ENCODE measurements around the gene SF1.

Gene SF1

DNA sequence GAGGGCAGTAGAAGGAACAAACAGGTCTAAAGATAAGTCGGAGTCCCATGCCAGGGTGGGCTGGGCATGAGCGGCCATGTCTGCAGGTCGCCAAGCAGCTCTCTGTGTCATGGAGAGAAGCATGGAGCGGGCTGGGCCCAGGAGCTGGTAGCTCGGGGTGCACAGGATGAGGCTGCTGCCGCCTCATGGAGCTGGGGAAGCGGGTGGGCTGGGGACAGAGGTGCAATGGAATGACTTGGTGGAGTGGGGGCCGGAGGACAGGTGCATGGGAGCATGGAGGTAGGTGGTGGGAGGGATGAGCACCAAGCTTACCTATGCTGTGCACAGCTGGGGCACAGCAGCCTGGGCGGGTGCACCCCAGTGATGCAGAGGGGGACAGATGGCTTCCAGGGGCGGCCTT lies 58.9 kb downstream of the SF1 start:
- in situ Hi-C loops (cut with MboI; ENCODE audit: low pct_unique_long_range_greater_than_20kb, low sequenced_read_pairs), result no loop called here

DNA sequence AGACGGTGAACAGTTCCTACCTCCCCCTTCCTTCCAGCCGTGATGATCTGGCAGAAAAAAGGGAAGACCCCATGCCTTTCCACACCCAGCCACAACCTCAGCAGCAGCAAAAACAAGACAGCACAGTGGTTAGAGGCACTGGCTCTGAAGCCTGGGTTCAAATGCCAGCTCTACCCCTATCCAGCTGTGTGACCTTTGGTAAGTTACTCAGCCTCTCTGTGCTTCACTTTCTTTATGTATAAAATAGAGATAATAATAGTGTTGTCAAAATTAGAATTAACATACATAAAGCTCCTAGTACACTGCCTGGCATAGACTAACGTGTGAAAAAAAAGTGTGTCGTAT lies 59.6 kb downstream of the SF1 start:
- in situ Hi-C loops (cut with MboI; ENCODE audit: low pct_unique_long_range_greater_than_20kb, low sequenced_read_pairs), result no loop called here
- DNase-seq, result no peak

More for the DNA sequence above, 58.9 kb downstream of the SF1 start:
- DNase-seq, result no peak

DNA sequence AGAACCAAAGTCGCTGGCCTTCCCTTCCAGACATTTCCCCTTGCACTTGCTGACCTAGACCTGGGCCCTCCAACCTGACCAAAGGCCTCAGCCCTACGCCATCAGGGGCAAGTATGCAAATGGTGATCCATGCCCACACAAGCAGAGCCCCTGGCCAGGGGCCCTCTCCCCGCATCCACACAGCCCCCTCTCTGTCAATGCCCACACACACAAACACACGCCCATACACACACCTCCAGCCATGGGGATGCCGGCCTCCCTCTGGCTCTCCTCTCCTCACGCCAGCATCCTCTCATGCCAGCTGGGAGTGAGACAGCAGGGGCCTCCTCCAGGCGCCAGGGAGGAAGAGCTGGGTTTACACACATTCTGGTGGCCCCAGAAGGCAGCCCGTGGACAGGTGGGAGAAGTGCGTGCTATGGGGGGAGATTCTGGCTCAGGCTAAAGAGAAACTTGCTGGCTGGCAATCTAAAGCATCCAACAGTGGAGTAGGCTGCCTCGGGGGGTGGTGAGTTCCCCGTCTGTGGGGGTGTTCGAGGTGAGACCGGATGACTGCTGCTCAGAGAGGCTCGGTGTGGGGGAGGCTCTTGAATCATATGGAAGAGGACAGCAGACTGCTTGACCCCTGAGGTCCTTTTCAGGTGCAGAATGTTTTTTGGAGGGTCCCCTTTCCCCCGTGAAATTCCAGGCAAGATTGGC lies 60.1 kb downstream of the SF1 start:
- no peak for DNase-seq
- in situ Hi-C loops (cut with MboI; ENCODE audit: low pct_unique_long_range_greater_than_20kb, low sequenced_read_pairs), result no loop called here

DNA sequence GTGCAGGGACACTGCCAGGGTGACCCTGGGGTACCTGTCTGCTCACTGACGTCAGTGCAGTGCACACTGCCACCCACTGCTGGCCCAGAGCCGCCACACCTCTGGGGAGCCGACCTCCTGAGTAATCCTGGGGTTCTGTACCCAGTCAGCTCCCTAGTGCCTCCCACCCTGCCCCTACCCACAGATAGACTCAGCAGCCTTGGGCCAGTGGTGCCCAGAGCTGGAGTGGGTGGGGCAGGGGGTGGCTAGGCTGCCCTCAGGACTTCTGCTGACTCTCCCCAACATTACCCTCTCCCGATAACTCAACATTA lies 61.1 kb downstream of the SF1 start:
- in situ Hi-C loops (cut with MboI; ENCODE audit: low pct_unique_long_range_greater_than_20kb, low sequenced_read_pairs), result no loop called here
- DNase-seq, result no peak

DNA sequence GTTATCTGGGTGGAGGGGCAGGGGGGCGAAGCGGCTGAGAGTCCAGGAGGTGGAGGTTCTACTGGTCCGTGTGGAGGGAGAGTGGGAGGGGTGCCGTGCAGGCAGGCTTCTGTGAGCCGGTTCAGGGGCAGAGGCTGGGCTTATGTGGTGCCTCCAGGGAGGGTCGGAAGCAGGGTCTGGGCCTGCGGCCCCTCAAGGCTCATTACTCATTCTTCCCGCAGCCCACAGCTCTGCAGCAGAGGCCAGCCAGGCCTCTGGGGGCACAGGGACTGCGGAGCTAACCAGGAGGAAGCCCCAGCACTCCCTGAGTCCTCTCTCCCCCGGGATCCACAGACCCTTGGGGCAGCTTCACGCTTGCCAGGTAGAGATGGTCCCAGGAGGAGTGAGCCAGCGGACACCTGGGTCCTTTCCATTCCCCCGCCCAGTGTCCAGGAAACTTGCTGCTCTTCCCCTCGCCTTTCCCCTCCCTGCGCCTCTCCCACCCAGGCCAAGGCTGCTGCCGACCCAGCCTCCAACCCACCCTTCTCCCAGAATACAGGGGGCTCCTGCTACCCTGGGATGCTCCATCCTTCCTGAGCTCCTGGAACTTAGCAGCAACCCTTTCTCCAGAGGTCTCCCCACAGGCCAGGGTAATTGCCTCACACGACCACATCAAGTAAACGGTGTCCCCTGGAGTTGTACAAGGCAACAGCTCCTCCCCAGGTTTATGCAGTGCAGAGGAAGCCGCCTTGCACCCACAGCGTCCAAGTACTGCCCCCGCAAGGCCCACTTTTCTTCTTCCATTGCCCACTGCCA lies 61.7 kb downstream of the SF1 start:
- in situ Hi-C loops (cut with MboI; ENCODE audit: low pct_unique_long_range_greater_than_20kb, low sequenced_read_pairs), result no loop called here
- no peak for DNase-seq

DNA sequence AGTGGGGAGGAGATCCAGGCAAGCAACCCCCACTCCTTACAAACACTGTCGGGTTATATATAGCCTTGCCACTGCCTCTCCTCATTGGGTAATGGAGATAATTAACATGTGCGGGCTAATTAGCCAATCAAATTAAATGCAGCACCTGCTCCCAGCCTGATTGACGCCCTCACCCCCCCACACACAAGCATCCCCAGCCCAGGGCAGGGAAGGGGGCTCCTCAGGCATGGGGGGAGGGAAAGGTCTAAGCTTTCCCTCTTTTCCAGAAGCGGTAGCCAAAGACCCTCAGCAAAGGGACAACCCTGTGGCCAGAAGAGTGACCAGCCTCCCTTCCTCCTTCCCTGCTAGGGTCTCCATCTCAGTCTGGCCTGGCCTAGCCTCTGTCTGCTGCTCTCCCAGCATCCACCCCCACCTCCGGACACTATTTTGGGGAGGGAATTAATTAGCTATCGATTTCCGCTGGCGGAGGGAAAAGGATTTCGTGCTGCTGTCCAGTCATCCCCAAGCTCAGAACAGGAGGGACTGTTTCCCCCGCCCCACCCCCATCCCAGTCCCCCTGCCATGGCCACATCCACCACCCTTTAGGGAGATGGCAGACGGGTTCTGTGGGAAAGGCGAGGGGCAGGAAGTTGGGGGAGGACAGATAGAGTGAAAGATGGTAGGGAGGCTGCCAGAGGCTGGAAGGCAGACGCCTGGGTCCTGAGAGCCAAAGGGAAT lies 62.4 kb downstream of the SF1 start:
- DNase-seq, result no peak

DNA sequence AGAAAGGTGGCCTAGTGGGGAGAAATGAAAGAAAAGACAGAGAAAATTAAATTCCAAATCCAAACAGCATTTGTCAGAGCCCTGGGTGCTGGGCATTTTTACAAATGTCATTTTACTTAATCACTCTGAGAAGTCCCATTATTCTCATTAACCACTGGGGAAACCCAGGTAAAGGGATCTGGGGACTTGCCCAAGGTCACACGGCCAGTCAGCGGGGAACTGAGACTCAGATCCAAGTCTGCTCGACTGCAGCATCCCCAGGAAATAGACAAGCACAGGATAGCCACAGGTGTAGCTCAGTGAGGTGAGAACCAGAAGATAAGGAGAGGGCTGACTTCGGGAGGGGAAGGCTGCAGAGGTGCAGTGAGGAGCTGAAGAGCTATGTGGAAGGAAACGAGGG lies 63.2 kb downstream of the SF1 start:
- in situ Hi-C loops (cut with MboI; ENCODE audit: low pct_unique_long_range_greater_than_20kb, low sequenced_read_pairs), result no loop called here
- no peak for DNase-seq

More for the DNA sequence above, 62.4 kb downstream of the SF1 start:
- in situ Hi-C loops (cut with MboI; ENCODE audit: low pct_unique_long_range_greater_than_20kb, low sequenced_read_pairs), result no loop called here

DNA sequence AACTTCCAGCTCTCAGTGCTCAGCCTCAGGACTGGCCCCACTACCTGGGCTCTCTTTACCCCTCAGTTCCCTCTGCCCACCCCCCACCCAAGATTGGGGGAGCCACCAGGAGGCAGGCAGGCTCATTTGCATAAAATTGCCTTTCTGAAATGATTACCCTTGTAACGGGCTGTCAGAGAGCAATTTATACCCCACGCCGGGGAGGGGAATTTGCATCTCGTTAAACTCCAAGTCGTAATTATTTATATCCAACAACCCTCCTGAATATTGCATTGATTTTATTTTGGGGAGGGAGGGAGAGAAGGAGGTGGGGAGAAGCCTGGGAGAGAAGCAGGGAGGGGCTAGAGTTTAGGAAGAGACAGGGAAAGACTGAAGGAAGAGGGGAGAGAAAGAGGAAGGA lies 63.7 kb downstream of the SF1 start:
- in situ Hi-C loops (cut with MboI; ENCODE audit: low pct_unique_long_range_greater_than_20kb, low sequenced_read_pairs), result no loop called here
- DNase-seq, result no peak

Data from KBM-7 (cell line).